Fibroblast of lung (primary cell): ENCODE results near the gene RPP40.

Experiments used
- EZH2 ChIP-seq: IDR thresholded peaks from 2 replicates; pipeline ENCODE4 v1.5.1; 2012; ENCODE audit warnings: low read length, control low read depth, mild to moderate bottlenecking; ENCODE audit errors: missing control alignments
- TF ChIP-seq, protein P1 (sequence below), 2 donors: IDR thresholded peaks in 1 of 2; conservative IDR thresholded peaks in 1 of 2; 1 replicate in 1 of 2; 2 replicates in 1 of 2; pipeline ENCODE4 v1.5.1; 2011 to 2012; ENCODE audit warnings: low read length in 2 of 2, control low read depth in 1 of 2, inconsistent platforms in 1 of 2, low read depth in 1 of 2, mild to moderate bottlenecking in 1 of 2

DNA sequence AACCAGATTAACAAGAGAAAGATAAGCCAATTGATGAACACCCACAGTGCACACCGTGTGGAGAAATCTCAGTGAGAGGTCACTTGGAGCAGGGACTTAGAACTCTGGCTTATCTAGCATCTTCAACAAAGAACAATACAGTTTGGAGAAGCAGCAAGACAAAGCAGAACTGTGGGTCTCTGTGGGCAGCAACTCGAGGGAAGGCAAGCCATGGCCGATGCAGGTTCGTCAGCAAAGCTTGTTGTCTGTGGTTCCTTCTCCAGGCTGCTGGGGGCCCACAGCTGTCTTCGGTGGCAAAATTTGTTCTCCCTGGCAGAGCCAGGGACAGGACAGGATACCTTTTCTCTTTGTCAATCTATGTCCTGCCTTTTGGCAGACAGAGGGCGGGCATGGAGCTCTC, 22.1 kb downstream of the RPP40 start:
- TF ChIP-seq, protein P1, sequence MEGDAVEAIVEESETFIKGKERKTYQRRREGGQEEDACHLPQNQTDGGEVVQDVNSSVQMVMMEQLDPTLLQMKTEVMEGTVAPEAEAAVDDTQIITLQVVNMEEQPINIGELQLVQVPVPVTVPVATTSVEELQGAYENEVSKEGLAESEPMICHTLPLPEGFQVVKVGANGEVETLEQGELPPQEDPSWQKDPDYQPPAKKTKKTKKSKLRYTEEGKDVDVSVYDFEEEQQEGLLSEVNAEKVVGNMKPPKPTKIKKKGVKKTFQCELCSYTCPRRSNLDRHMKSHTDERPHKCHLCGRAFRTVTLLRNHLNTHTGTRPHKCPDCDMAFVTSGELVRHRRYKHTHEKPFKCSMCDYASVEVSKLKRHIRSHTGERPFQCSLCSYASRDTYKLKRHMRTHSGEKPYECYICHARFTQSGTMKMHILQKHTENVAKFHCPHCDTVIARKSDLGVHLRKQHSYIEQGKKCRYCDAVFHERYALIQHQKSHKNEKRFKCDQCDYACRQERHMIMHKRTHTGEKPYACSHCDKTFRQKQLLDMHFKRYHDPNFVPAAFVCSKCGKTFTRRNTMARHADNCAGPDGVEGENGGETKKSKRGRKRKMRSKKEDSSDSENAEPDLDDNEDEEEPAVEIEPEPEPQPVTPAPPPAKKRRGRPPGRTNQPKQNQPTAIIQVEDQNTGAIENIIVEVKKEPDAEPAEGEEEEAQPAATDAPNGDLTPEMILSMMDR (conservative IDR thresholded peaks at IDR 0.05 in 1 of 2, IDR thresholded peaks at IDR 0.05 in 1 of 2; ENCODE audit: low read depth in 1 of 2, low read length in 2 of 2), result no peak
- no peak for TF ChIP-seq EZH2
